Measurements from ENCODE around the gene DIP2C.

DIP2C gene

DNA sequence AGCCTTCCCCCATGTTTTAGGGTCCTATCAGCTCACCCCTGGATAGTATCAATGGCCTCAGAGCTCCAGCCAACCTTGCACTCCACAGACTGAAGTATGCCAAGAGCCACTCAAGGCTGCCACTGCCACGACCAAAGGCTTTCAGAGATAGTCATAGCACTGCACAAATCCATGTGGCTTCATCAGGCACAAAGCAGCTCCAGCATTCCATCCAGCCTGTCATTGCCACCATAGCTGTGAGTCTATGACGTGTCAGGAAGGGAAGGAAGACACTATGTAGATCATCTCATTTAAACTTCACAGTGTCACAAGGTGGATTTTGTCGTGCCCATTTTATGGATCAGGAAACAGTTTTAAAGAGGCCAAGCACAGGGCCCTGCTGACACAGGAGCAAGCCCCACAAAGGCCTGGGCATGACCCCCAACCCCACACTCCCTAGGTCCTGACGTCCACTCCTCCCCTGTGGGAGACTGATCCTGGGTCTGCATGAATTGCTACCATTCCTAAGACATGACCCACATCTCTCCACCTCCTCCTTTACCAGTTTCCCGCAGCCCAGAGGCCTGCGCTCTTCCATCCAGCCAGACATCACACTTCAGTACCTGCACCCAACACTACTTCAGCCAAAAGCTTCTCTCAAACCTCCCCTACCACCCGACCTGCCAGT lies 119.4 kb downstream of the DIP2C start:
- DNase-seq, result no peak

DNA sequence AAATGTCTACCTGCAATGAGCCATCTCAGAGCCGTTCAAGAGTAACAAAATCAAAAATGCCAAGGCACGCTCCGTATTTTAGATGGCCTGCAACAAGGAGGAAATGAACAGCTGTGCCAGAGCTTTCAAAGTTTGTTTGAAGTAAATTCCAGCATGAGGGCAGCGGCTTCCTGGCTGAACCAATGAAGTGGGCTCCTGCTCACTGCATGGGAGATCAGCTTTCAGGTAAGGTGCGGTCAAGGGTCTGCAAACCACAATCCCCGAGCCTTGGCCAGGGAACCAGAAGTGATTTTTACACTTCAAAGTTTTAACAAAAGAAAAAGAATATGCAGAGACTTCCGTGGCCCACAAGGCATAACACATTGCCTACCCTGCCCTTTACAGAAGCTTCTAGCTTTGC lies 120.6 kb downstream of the DIP2C start:
- DNase-seq, result no peak

- DNase-seq, result no peak
These were observed 121.6 kb downstream of the DIP2C start for GRCh38 chr10:567869-568268.

GRCh38 chr10:566241-566885 lies 123.1 kb downstream of the DIP2C start:
- DNase-seq, result no peak

GRCh38 chr10:565676-566075 lies 123.8 kb downstream of the DIP2C start:
- DNase-seq, result no peak

DNA sequence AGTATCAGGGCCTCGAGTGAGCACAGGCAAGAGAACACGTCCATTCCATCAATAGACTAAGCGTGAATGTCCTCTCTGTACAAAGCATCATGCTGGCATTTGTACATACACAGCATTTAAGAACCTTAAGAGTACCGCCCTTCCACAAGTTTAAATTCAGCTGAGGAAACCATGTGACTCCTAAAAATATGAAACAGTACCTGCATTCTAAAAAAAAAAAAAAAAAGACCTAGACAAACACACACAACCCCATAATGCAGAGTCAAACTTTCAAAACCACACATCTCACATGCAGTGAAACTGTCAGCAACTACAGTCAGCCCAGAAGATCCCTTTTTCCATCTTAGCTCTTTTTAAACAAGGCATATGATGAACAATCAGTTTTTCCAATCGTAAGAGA lies 124.3 kb downstream of the DIP2C start:
- no peak for DNase-seq

DNA sequence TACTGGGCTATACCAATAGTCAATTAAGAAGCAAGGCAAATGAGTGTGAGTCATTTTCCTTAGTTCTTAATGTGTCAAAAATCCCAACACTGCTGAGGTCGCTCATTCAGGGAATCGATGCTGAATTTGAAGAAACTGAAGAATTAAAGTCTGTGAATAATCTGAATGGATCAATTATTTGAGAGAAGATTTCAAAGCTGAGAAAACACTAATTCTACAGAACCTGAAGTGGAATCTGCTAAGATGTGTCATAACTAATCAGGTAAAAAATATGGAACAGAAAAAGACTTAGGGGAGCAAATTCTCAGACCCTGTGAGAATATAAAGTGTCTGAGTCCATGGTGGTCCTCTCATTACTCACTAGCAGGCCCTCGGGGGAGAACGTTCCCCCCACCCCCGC lies 125.6 kb downstream of the DIP2C start:
- no peak for DNase-seq

DNA sequence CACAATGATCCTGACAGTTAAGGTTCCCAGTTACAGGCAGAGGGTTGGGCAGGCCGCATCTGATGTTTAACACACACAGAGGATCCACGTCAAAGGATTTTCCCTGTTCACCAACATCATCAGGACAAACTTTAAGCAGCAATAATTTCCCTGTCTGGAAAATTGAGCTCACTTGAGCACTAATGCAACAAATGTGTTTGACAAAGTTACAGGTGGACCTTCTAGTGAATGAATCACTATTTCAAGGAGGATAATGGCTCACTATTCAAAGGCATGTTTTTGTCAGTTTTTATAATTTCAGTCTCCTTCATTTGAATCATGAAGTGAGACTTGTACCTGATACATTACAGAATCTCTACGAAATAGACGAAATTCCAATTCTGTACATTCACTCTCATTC lies 127.3 kb downstream of the DIP2C start:
- DNase-seq, result no peak

DNA sequence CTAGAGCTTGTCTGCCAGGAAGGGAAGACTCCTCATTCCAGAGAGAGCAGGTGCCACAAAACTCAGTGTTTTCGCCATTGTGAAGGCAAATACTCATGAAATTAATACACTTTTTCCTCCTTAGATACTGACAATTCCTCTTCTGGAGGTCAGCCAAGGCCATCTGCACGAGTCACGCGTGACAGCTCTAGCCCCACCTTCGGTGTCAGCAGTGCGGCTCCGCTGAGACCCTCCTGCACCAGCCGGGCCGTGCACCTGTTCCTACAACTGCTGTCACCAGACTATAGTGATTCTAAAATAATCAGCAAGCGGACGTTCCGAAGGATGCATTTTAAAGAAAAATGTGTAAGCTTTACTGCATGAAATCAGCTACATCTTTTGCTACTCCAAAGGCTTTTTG lies 127.7 kb downstream of the DIP2C start:
- no peak for DNase-seq

DNA sequence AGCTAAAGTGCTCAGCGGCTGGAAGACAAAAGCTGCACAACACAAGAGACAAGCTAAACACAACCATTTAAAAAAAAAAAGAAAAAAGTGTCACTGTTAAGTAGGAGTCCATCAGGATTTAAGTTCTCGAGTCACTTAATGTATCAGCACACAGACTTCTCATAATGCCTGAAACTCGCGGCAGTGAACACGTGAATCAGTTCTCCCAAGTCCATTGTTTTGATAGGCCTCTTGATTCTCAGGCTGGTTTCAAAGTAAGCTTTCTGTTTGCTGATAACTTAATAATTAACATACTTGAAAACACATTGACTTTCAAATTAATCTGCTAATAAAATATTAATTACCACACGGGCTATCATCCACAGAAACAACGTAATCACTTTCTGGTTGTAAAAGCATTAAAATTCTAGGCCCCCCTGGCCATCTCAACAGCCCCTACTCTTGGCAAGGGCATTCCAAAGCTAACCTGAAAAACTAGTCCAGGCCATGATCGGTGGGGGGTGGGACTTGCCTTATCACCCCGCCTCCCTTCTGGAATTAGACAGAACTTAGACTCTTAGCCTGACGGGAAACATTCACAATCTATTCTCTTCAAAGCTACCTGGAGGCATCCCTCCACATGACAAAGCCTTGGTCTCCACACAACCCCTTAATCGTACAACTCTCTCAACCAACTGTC lies 129.0 kb downstream of the DIP2C start:
- no peak for DNase-seq

DNA sequence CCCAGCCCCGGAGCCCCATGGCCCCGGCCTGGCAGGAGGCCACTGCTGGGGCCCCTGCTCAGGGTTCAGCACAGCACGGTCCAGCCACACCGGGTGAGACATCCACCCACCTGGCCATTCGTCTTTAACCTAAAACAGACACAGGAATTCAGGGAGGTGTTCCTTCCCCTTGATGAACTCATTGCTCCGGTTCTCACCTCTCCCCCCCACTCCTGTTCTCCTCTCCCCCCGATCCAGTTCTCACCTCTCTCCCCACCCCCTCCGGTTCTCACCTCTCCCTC lies 129.8 kb downstream of the DIP2C start:
- DNase-seq, result no peak

- no peak for DNase-seq
These were observed 130.3 kb downstream of the DIP2C start for GRCh38 chr10:558891-559766.

DNA sequence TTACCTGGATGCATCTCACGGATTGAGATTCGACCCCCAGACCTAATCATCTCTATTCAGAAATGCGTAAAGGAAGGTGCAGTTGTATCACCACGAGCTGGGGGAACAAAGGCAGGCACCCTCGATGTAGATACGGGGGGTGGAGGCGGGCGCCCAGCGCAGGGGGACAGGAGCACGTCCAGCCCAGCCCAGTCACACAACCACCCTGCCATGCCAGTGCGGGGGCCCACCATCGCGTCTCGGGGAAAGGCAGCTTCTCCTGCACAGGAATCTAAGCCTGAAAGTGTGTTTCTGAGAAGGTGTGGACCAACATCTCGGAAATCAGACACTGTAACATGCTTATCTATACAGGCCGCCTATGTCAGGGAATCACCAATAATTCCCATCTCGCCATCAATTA lies 131.1 kb downstream of the DIP2C start:
- no peak for DNase-seq

DNA sequence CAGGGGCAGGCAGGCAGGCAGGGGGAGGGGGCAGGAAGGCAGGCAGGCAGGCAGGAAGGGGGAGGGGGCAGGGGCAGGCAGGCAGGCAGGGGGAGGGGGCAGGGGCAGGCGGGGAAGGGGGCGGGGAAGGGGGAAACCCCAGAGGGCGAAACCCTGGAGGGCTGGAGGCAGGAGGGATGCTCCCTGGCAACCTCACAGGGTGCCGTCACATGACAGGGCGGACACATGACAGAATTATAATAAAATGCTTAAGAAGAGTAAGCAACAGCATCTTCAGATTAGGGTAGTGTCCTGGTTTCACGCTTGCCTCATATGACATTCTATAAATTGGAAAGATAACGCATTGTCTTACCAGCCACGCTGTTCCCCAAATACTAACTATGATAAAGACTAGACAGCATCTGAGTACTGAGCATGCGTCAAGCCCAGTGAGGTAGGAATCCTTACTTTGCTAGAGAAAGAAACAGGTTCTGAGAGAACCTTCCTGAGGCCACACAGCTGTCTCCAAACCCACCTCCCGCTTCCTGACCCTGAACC lies 131.6 kb downstream of the DIP2C start:
- DNase-seq, result peak in 1 of 2 experiments; percentile 37

- DNase-seq, result no peak
These were observed 132.4 kb downstream of the DIP2C start for GRCh38 chr10:556971-557637.

DNA sequence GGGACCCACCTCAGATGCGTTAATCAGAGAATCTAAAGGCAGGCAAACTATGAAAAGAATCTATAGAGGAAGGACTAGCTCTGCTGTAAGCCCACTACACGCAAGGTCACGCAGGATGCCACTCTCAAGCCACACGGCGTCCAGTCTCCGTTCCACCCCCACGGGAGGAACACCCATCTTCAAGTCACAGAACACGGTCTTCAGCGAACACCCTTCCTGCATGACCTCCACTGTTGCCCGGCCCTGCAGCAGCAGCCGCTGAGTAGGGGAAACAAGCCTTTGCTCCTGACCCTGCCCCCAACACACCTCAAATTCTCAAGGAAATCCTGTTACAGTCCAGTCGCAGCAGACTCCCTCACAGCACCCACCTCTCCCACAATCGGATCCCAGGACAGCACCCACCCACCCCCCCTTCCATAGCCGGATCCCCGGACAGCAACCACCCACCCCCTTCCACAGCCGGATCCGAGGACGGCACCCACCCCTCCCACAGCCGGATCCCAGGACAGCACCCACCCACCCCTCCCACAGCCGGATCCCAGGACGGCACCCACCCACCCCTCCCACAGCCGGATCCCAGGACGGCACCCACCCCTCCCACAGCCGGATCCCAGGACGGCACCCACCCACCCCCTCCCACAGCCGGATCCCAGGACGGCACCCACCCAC lies 133.7 kb downstream of the DIP2C start:
- no peak for DNase-seq

DNA sequence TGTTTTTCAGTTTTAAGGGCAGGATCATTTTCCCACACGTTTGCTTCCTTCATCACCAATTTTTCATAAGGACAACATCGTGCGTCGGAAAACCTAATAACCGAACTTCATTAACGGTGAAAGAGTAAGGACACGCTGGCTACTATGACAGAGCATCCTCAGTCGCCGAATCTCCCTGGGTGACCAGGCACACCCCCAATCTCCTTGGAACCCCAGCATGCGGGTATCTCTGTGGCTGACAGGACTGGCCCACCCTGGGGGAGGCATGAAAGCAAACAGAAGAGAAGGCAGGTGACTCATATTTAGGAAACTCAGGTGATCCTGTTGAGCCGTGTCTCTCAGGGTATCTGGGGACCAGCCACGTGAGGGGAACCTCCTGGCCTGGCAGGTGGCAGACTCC lies 134.2 kb downstream of the DIP2C start:
- no peak for DNase-seq

DNA sequence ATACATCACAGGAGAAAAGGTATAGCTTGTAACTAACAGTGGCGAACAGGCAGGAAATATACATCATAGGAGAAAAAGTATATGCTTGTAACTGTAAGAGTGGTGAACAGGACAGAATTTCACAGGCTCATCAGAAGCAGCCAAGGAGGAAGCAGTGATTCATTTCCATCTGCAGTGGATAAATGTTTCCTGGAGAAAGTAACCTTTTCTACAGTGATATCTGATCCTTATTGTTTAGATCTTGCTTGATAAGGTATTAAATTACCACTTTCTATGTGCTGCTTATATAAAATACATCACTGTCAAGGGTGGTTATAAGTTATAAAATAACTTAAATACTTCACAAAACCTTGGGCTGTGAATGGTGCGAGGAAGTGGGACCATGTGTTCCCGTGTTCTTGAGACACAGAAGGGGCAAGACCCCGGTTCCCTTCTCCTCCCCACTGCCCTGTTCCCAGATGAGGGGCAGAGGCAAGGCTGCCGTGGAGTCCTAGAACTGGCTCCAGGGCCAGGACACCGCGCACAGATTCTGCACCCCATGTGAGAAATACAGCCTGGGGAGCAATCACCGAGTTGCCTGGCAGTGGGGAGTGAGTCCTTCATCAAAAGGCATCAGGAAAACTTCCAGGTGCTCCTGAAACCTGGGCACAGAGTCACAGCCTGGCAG lies 135.2 kb downstream of the DIP2C start:
- no peak for DNase-seq

GRCh38 chr10:553233-553632 lies 136.2 kb downstream of the DIP2C start:
- DNase-seq, result no peak

DNA sequence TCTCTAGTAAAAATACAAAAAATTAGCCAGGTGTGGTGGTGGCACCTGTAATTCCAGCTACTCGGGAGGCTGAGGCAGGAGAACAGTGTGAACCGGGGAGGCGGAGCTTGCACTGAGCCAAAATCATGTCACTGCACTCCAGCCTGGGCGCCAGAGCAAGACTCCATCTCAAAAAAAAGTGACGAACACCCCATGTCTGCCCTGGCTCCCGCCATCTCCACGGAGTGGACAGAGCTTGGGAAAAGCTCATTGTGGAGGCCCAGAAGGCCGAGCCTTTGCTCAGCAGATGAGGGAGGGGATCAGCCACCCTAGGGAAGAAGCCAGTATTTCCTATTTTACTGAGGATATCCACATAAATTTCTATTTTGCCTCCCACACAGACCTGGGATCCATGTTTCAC lies 136.8 kb downstream of the DIP2C start:
- DNase-seq, result no peak

DNA sequence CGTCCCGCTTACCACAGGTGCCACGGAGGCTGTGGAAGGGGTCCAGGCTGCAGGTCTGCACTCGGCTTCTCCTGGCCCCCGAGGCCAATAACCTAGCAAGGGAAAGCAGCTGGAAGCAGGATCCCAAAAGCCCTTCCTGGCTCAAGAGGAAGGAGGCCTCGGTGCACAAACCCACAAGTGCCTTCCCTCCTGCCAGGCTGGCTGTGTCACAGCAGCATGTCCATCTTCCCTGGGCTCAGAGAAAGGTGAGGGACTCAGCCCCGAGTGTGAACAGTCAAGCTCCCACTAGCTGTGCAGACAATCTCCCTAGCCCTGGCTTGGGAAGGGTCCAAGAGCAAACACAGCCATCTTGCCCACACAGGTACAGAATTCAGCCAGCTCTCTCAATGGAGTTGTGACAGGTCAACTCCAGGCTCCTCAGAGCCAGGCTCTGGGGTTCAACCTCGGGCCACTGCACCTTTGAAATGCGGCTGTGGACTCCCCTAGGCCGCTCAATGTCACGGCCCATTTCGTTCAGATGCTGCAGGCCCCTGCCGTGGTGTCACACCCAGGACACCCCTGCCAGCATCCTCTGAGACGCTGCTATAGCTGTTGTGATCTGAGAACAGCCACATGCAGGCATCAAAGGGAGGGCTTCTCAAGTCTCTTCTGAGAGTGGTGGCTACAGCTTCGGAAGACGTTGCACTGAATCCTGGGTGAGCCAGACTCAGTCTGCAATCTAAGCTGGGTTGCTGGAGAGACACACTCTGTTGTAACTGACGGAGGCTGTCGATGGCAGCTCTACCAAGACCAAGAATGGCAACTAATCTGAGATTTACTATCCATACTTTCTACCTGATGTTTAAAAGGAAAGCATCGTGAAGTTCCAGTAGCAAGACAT lies 137.9 kb downstream of the DIP2C start:
- DNase-seq, result no peak
